ENCODE data around the gene TMPRSS3.

TMPRSS3 gene

GRCh38 chr21:42395905-42396651 is at the start of gene TMPRSS3:
Gene TMPRSS3 (minus strand): TSS chr21:42396052. CDS start chr21:42395417, 635 bp downstream.
- DNase-seq (ENCODE audit: low spot score), result no peak

GRCh38 chr21:42445311-42445710 is 49.5 kb upstream of the TMPRSS3 start:
- DNase-seq (ENCODE audit: low spot score), result no peak

GRCh38 chr21:42444745-42445059 is 48.9 kb upstream of the TMPRSS3 start:
- DNase-seq (ENCODE audit: low spot score), result no peak

- no peak for DNase-seq (ENCODE audit: low spot score)
Measured at GRCh38 chr21:42443876-42444744, 48.3 kb upstream of the TMPRSS3 start.

GRCh38 chr21:42443181-42443785 is 47.4 kb upstream of the TMPRSS3 start:
- no peak for DNase-seq (ENCODE audit: low spot score)

- DNase-seq (ENCODE audit: low spot score), result no peak
Measured at GRCh38 chr21:42441963-42442362, 46.1 kb upstream of the TMPRSS3 start.

- no peak for DNase-seq (ENCODE audit: low spot score)
Measured at GRCh38 chr21:42440187-42440792, 44.4 kb upstream of the TMPRSS3 start.

- DNase-seq (ENCODE audit: low spot score), result no peak
Measured at GRCh38 chr21:42439284-42440186, 43.7 kb upstream of the TMPRSS3 start.

GRCh38 chr21:42438316-42439205 is 42.7 kb upstream of the TMPRSS3 start:
- no peak for DNase-seq (ENCODE audit: low spot score)

- no peak for DNase-seq (ENCODE audit: low spot score)
Measured at GRCh38 chr21:42437786-42438185, 41.9 kb upstream of the TMPRSS3 start.

GRCh38 chr21:42436914-42437313 is 41.1 kb upstream of the TMPRSS3 start:
- DNase-seq (ENCODE audit: low spot score), result no peak

- DNase-seq (ENCODE audit: low spot score), result no peak
Measured at GRCh38 chr21:42435833-42436232, 40.0 kb upstream of the TMPRSS3 start.

GRCh38 chr21:42435401-42435800 is 39.5 kb upstream of the TMPRSS3 start:
- no peak for DNase-seq (ENCODE audit: low spot score)

GRCh38 chr21:42434884-42435283 is 39.0 kb upstream of the TMPRSS3 start:
- no peak for DNase-seq (ENCODE audit: low spot score)

- DNase-seq (ENCODE audit: low spot score), result no peak
Measured at GRCh38 chr21:42433946-42434551, 38.2 kb upstream of the TMPRSS3 start.

GRCh38 chr21:42432695-42433094 is 36.8 kb upstream of the TMPRSS3 start:
- no peak for DNase-seq (ENCODE audit: low spot score)

- DNase-seq (ENCODE audit: low spot score), result no peak
Measured at GRCh38 chr21:42431196-42431595, 35.3 kb upstream of the TMPRSS3 start.

GRCh38 chr21:42430521-42430920 is 34.7 kb upstream of the TMPRSS3 start:
- DNase-seq (ENCODE audit: low spot score), result no peak

- no peak for DNase-seq (ENCODE audit: low spot score)
Measured at GRCh38 chr21:42429856-42430255, 34.0 kb upstream of the TMPRSS3 start.

- DNase-seq (ENCODE audit: low spot score), result no peak
Measured at GRCh38 chr21:42429021-42429420, 33.2 kb upstream of the TMPRSS3 start.

All from AG20443 (cell line).